HepG2 (cell line): ENCODE measurements around the gene RHOBTB1. TPM values are rescaled to one million over a fixed set of nuclear protein-coding genes. Genes with fewer than 3 reads are reported as not detected.

Experiments
- ATAC-seq: fragments of 200-7000 bp; cut with Tn5 transposase; 3 replicates; pipeline ENCODE4 v1.9.1; 2020; ENCODE audit warnings: mild to moderate bottlenecking, moderate library complexity
- BruUV-seq: library from RNA; stranded (reverse); fragments of 400-500 nt; replicated peaks from 2 replicates; lab custom pipeline; 2021; lab: Mats Ljungman, UMichigan
- CTCF ChIA-PET: fragments of 300-600 bp; formaldehyde crosslinking; extraction: SDS; loops from one replicate; lab custom pipeline; 2021; ENCODE audit warnings: low total read pairs, inconsistent platforms, low intra/inter-chr PET ratio; lab: Yijun Ruan, JAX
- POLR2A ChIA-PET: fragments of 350-600 bp; sonication (Branson Sonifier 250); formaldehyde crosslinking; loops from one replicate; lab custom pipeline; 2020; ENCODE audit warnings: antibody characterized with exemption, inconsistent platforms; lab: Yijun Ruan, JAX
- DNase-seq: peaks from one replicate; pipeline ENCODE4 v3.0.0-alpha.2; 2015; ENCODE audit warnings: low spot score
- FAIRE-seq: peaks from 3 replicates; lab custom pipeline; 2011; peaks lifted over from hg19 to GRCh38; lab: Jason Lieb, UNC
- H2AFZ ChIP-seq: one replicate; pipeline ENCODE4 v1.6.1; 2011; ENCODE audit warnings: low read length, inconsistent platforms
- H3K27ac ChIP-seq: fragments of 300-600 bp; 3 replicates; pipeline ENCODE4 v1.8.0; 2011; ENCODE audit warnings: mixed run types, mild to moderate bottlenecking, mixed read lengths, low read length, inconsistent platforms; ENCODE audit not compliant: insufficient read depth; ENCODE audit errors: extremely low read length
- H3K27me3 ChIP-seq, 2 experiments: fragments of 200-600 bp in 1 of 2; 2 replicates in 1 of 2; 3 replicates in 1 of 2; pipeline versions ENCODE4 v1.6.0 to v1.8.0; 2011; ENCODE audit warnings: low read length in 2 of 2, mild to moderate bottlenecking in 2 of 2, moderate library complexity in 2 of 2, inconsistent platforms in 1 of 2; ENCODE audit not compliant: insufficient read depth in 2 of 2, control insufficient read depth in 1 of 2
- H3K36me3 ChIP-seq, 2 experiments: fragments of 200-600 bp in 1 of 2; replicated peaks in 1 of 2; 2 replicates in 1 of 2; 3 replicates in 1 of 2; pipeline versions ENCODE4 v1.5.1 to v1.8.0; 2011; ENCODE audit warnings: low read length in 2 of 2, inconsistent platforms in 1 of 2; ENCODE audit not compliant: insufficient read depth in 2 of 2, control insufficient read depth in 1 of 2
- H3K4me1 ChIP-seq: 2 replicates; pipeline ENCODE4 v1.5.1; 2012; ENCODE audit warnings: low read length, inconsistent platforms; ENCODE audit not compliant: insufficient read depth
- H3K4me2 ChIP-seq: 2 replicates; pipeline ENCODE4 v1.6.0; 2011; ENCODE audit warnings: low read depth, low read length, inconsistent platforms
- H3K4me3 ChIP-seq, 3 experiments: fragments of 200-600 bp in 1 of 3; sonication (generic), shearing (Covaris generic) in 1 of 3; replicated peaks in 1 of 3; 2 replicates each; pipeline ENCODE4 v1.5.1; 2011 to 2016; ENCODE audit warnings: low read length in 3 of 3, inconsistent platforms in 2 of 3, low read depth in 2 of 3, mild to moderate bottlenecking in 2 of 3, control low read depth in 1 of 3, mixed read lengths in 1 of 3; ENCODE audit not compliant: insufficient read depth in 1 of 3
- H3K79me2 ChIP-seq: one replicate; pipeline ENCODE4 v1.6.1; 2011; ENCODE audit warnings: low read length, inconsistent platforms; ENCODE audit not compliant: insufficient read depth
- H3K9ac ChIP-seq: 2 replicates; pipeline ENCODE4 v1.6.0; 2011; ENCODE audit warnings: mild to moderate bottlenecking, low read depth, low read length, inconsistent platforms; ENCODE audit not compliant: insufficient read depth
- H3K9me3 ChIP-seq: 2 replicates; pipeline ENCODE4 v1.5.1; 2012; ENCODE audit warnings: mild to moderate bottlenecking, low read length
- H4K20me1 ChIP-seq: 2 replicates; pipeline ENCODE4 v1.6.0; 2011; ENCODE audit warnings: inconsistent platforms, mild to moderate bottlenecking, low read length, moderate library complexity; ENCODE audit not compliant: insufficient read depth
- HOXA3 ChIP-seq: sonication (generic); formaldehyde crosslinking; IDR thresholded peaks from 2 replicates; pipeline ENCODE4 v1.5.0; 2020; ENCODE audit warnings: missing genetic modification reagents
- MYC ChIP-seq: sonication (generic); formaldehyde crosslinking; IDR thresholded peaks from 2 replicates; pipeline ENCODE4 v1.9.0; 2021; ENCODE audit warnings: missing genetic modification reagents, borderline replicate concordance
- ZBTB33 ChIP-seq: sonication (generic); formaldehyde crosslinking; IDR thresholded peaks from 2 replicates; pipeline ENCODE4 v1.4.0; 2020; ENCODE audit warnings: missing genetic modification reagents
- ZFY ChIP-seq: sonication (generic); formaldehyde crosslinking; IDR thresholded peaks from 2 replicates; pipeline ENCODE4 v1.4.0; 2020; ENCODE audit warnings: missing genetic modification reagents
- ZNF264 ChIP-seq: sonication (generic); formaldehyde crosslinking; IDR thresholded peaks from 2 replicates; pipeline ENCODE4 v1.4.0; 2020; ENCODE audit warnings: missing genetic modification reagents
- ZNF331 ChIP-seq: sonication (generic); formaldehyde crosslinking; IDR thresholded peaks from 2 replicates; pipeline ENCODE4 v1.4.0; 2020; ENCODE audit warnings: missing genetic modification reagents
- ZNF577 ChIP-seq: sonication (generic); formaldehyde crosslinking; IDR thresholded peaks from 2 replicates; pipeline ENCODE4 v1.4.0; 2020; ENCODE audit warnings: mild to moderate bottlenecking, low read depth, missing genetic modification reagents, borderline replicate concordance
- WGBS: methylation state at CpG from one replicate; pipeline ENCODE4 v1.1.6; 2017; ENCODE audit warnings: low lambda C conversion rate; 5-methylcytosine and 5-hydroxymethylcytosine counted together
- in situ Hi-C: cut with HindIII; loops from 2 replicates; pipeline ENCODE4 v1.10.0; 2017; ENCODE audit warnings: low pct_unique_long_range_greater_than_20kb; ENCODE audit not compliant: extremely low pct_ligation_motif_present
- intact Hi-C: fragments of 100-400 bp; cut with micrococcal nuclease; formaldehyde crosslinking; loops from one replicate; pipeline ENCODE4 v1.10.0; 2022; ENCODE audit not compliant: unreplicated experiment
- polyA plus RNA-seq, 8 experiments: library from polyadenylated mRNA; depleted of rRNA in 3 of 8; stranded (reverse) in 7 of 8; unstranded in 1 of 8; fragments of >200 nt; fragmentation: Illumina TruSeq in 4 of 8; extraction: Trizol in 4 of 8; gene quantifications; 2 replicates each; pipeline versions ENCODE4 v1.2.1 to v1.2.3, GENCODE V29; 2011 to 2016; ENCODE audit warnings: low read depth in 4 of 8, missing spikeins in 1 of 8, mixed read lengths in 1 of 8; ENCODE audit not compliant: insufficient read depth in 1 of 8
- total RNA-seq, 5 experiments: library from RNA; depleted of rRNA; stranded (reverse); fragments of >200 nt; fragmentation: Illumina TruSeq; extraction: Trizol; gene quantifications; 2 replicates each; pipeline ENCODE4 v1.2.3, GENCODE V29; 2016; ENCODE audit warnings: low read depth in 1 of 5

The RHOBTB1 gene
- total and polyA plus RNA-seq, 2 of the 13 experiments (the other 11 are each of a cell fraction or from before 2014, with no cell fraction given): 18.8 to 59.5 TPM

GRCh38 chr10:60917331-60918280 is 26.4 kb downstream of the RHOBTB1 start:
- no TSS peak for BruUV-seq
- Histone ChIP-seq H3K4me2 (no peak overlapping the region), H3K36me3 (peaks cover 7 to 9% of the 10 kb centered on the region in 2 experiments; a peak in 4 of 5 replicates), H3K9me3 (no peaks in the 10 kb centered on the region), H3K27me3 (no peaks in the 10 kb centered on the region), H4K20me1 (no peaks in the 10 kb centered on the region), H3K9ac (no peak overlapping the region), H3K4me3 (no peak overlapping the region), H3K4me1 (no peaks in the 10 kb centered on the region), H2AFZ (no peak overlapping the region), H3K27ac (no peak overlapping the region), H3K79me2 (no peaks in the 10 kb centered on the region)
- POLR2A ChIA-PET: no interaction called here
- CTCF ChIA-PET: no interaction called here
- in situ Hi-C loops (no loop called here), intact Hi-C loops (no loop called here)
- TF ChIP-seq ZNF264 (CRISPR knock-in tag) (peak; percentile 51; the same call in 1 of the 2 replicates), HOXA3 (no peak)
- WGBS: 94% methylated on average over 4 of the region's 4 CpGs
- ATAC-seq (no peak), DNase-seq (no peak), FAIRE-seq (no peak)

GRCh38 chr10:60916025-60916424 is 28.0 kb downstream of the RHOBTB1 start:
- no peak overlapping the region for H3K9ac ChIP-seq
- H4K20me1 ChIP-seq: no peaks in the 10 kb centered on the region
- BruUV-seq: no TSS peak
- ChIA-PET CTCF (no interaction called here), POLR2A (no interaction called here)
- FAIRE-seq: no peak
- intact Hi-C loops (no loop called here), in situ Hi-C loops (no loop called here)
- H3K27me3 ChIP-seq: no peaks in the 10 kb centered on the region
- no peak overlapping the region for H3K27ac ChIP-seq
- no peaks in the 10 kb centered on the region for H3K79me2 ChIP-seq
- no peak overlapping the region for H2AFZ ChIP-seq
- 98% methylated on average over 3 of the region's 4 CpGs for WGBS
- H3K36me3 ChIP-seq: peaks cover 9 to 11% of the 10 kb centered on the region in 2 experiments; a peak in 4 of 5 replicates
- no peaks in the 10 kb centered on the region for H3K9me3 ChIP-seq
- TF ChIP-seq ZBTB33 (CRISPR knock-in tag) (peak; percentile 95), MYC (CRISPR knock-in tag) (no peak), ZFY (no peak), ZNF331 (CRISPR knock-in tag) (no peak), ZNF577 (CRISPR knock-in tag) (no peak)
- ATAC-seq: peak; percentile 50; the same call in 1 of the 3 replicates
- no peak overlapping the region for H3K4me3 ChIP-seq
- H3K4me2 ChIP-seq: no peak overlapping the region
- no peak for DNase-seq
- no peaks in the 10 kb centered on the region for H3K4me1 ChIP-seq
